Superior temporal gyrus (tissue), 1 donor: ENCODE data around the gene PRDM16.

ENCODE experiments used
- DNase-seq: peaks from one replicate; pipeline ENCODE4 v3.0.0-alpha.2; 2016; ENCODE audit errors: extremely low spot score

The PRDM16 gene

GRCh38 chr1:3124246-3124645 lies 55.2 kb downstream of the PRDM16 start:
- DNase-seq = no peak

GRCh38 chr1:3125078-3125477 lies 56.1 kb downstream of the PRDM16 start:
- no peak for DNase-seq

GRCh38 chr1:3125546-3126368 lies 56.8 kb downstream of the PRDM16 start:
- peak; percentile 19 for DNase-seq

GRCh38 chr1:3126756-3127678 lies 58.0 kb downstream of the PRDM16 start:
- no peak for DNase-seq

- no peak for DNase-seq
These were observed 58.7 kb downstream of the PRDM16 start for GRCh38 chr1:3127738-3128137.

GRCh38 chr1:3128431-3129132 lies 59.6 kb downstream of the PRDM16 start:
- DNase-seq = no peak

GRCh38 chr1:3129133-3129490 lies 60.1 kb downstream of the PRDM16 start:
- no peak for DNase-seq

GRCh38 chr1:3130268-3130667 lies 61.3 kb downstream of the PRDM16 start:
- no peak for DNase-seq

GRCh38 chr1:3132660-3133059 lies 63.7 kb downstream of the PRDM16 start:
- no peak for DNase-seq

GRCh38 chr1:3133686-3134085 lies 64.7 kb downstream of the PRDM16 start:
- no peak for DNase-seq

- DNase-seq = no peak
These were observed 65.5 kb downstream of the PRDM16 start for GRCh38 chr1:3134381-3135072.

GRCh38 chr1:3135073-3135702 lies 66.2 kb downstream of the PRDM16 start:
- DNase-seq = no peak

GRCh38 chr1:3135744-3136455 lies 66.9 kb downstream of the PRDM16 start:
- DNase-seq = no peak

GRCh38 chr1:3136532-3136931 lies 67.5 kb downstream of the PRDM16 start:
- DNase-seq = no peak

GRCh38 chr1:3137111-3138100 lies 68.4 kb downstream of the PRDM16 start:
- DNase-seq = no peak

- DNase-seq = no peak
These were observed 69.7 kb downstream of the PRDM16 start for GRCh38 chr1:3138623-3139151.

- DNase-seq = peak; percentile 29
These were observed 70.4 kb downstream of the PRDM16 start for GRCh38 chr1:3139451-3139852.

- DNase-seq = no peak
These were observed 70.9 kb downstream of the PRDM16 start for GRCh38 chr1:3139871-3140361.

GRCh38 chr1:3140437-3140836 lies 71.4 kb downstream of the PRDM16 start:
- DNase-seq = no peak
